Psoas muscle (tissue), 8 donors: ENCODE results near the gene GDF15. TPM values are rescaled to one million over a fixed set of nuclear protein-coding genes. Genes with fewer than 3 reads are reported as not detected.

Experiments
- ATAC-seq, 4 donors: fragments of 200-7000 bp; cut with Tn5 transposase; one replicate each; pipeline ENCODE4 v1.9.1; 2020; ENCODE audit warnings: moderate library complexity in 3 of 4, mild to moderate bottlenecking in 2 of 4
- DNase-seq, 2 donors: peaks; one replicate each; pipeline ENCODE4 v3.0.0-alpha.2; 2020
- H3K27ac ChIP-seq: fragments of 200-600 bp; one replicate; pipeline ENCODE4 v1.8.0; 2022
- H3K27me3 ChIP-seq, 3 donors: fragments of 200-600 bp in 1 of 3; one replicate each; pipeline versions ENCODE4 v1.6.1 to v1.8.0; 2013 to 2022; ENCODE audit warnings: low read length in 2 of 3, mild to moderate bottlenecking in 2 of 3, moderate library complexity in 1 of 3; ENCODE audit not compliant: insufficient read depth in 3 of 3
- H3K36me3 ChIP-seq, 2 donors: fragments of 200-600 bp in 1 of 2; one replicate each; pipeline versions ENCODE4 v1.6.1 to v1.8.0; 2013 to 2022; ENCODE audit warnings: low read depth in 1 of 2, mild to moderate bottlenecking in 1 of 2, moderate library complexity in 1 of 2; ENCODE audit not compliant: insufficient read depth in 1 of 2
- H3K4me1 ChIP-seq: fragments of 200-600 bp; one replicate; pipeline ENCODE4 v1.8.0; 2022
- H3K4me3 ChIP-seq: fragments of 200-600 bp; one replicate; pipeline ENCODE4 v1.8.0; 2022; ENCODE audit warnings: mild to moderate bottlenecking
- H3K9me3 ChIP-seq: fragments of 200-600 bp; one replicate; pipeline ENCODE4 v1.8.0; 2022
- CTCF ChIP-seq: fragments of 200-600 bp; IDR thresholded peaks from one replicate; pipeline ENCODE4 v1.8.0; 2022; ENCODE audit warnings: antibody characterized with exemption
- WGBS, 3 donors: extraction: QIAGEN DNeasy Blood & Tissue Kit; methylation state at CpG; one replicate each; pipeline versions ENCODE4 v1.1.6 to v1.1.7; 2013; 5-methylcytosine and 5-hydroxymethylcytosine counted together
- intact Hi-C, 2 donors: fragments of 100-400 bp; cut with DNase I; formaldehyde crosslinking; loops; one replicate each; pipeline versions ENCODE4 v1.11.0 to v1.14.2; 2022
- polyA plus RNA-seq, 3 donors: library from polyadenylated mRNA; stranded (reverse); fragments of 200-250 nt; gene quantifications; one replicate each; pipeline ENCODE4 v1.2.3, GENCODE V29; 2013
- total RNA-seq, 4 donors: library from RNA; stranded (reverse); fragmentation: NEBNext Ultra II Directional in 2 of 4; extraction: Animal tissue kit (Norgen Biotek cat#: 25700) in 2 of 4; gene quantifications; one replicate each; pipeline versions ENCODE4 v1.2.1 to v1.2.4, GENCODE V29; 2021 to 2023
- donor health status: healthy with polysubstance abuse.
- donor health status: DM: no; HTN: no; CAD: no; lungs with moderate emphysema.
- donor health status: Bipolar disorder and iron deficiency.
- donor health status: healthy.
- donor health status: DM: yes; HTN: yes; CAD: no.
- donor health status: DM: no; HTN: no; CAD: no.
- donor health status: DM: no; HTN: no; CAD: no.
- donor health status: DM: yes; HTN: yes; CAD: no.

GDF15 gene
- total and polyA plus RNA-seq, 7 donors, result 0.27 to 37.1 (median 0.99) TPM

- peak in 1 of 4 donors; percentile 15 for ATAC-seq
- no peak for DNase-seq
- WGBS, 3 donors, result 50 to 62% (median 52%) methylated on average over 14 of the region's 14 CpGs
These were observed 749 bp downstream of the GDF15 start for GRCh38 chr19:18386543-18387271.

GRCh38 chr19:18388100-18388959 lies 2.4 kb downstream of the GDF15 start:
- intact Hi-C loops, result loop anchor here (2.0 kb wide), 1 partner anchor 22 kb away; no protein-coding TSS in a partner anchor
- Histone ChIP-seq H3K27ac (peak overlapping the region; percentile 50), H3K36me3 (no peaks in the 10 kb centered on the region), H3K4me3 (peak overlapping the region; percentile 59), H3K27me3 (peaks cover 0 to 6% (median 3%) of the 10 kb centered on the region in 3 donors), H3K4me1 (peaks cover 8% of the 10 kb centered on the region), H3K9me3 (no peaks in the 10 kb centered on the region)
- peak; percentile 91 to 94 (median 92) for ATAC-seq
- WGBS, 3 donors, result 7 to 9% (median 9%) methylated on average over 75 to 86 of the region's 86 CpGs
- peak; percentile 84 to 92 for DNase-seq
- TF ChIP-seq CTCF, result peak; percentile 100

More at GRCh38 chr19:18386543-18387271, 749 bp downstream of the GDF15 start:
- intact Hi-C loops, result no loop called here
- Histone ChIP-seq H3K36me3 (no peaks in the 10 kb centered on the region), H3K4me3 (peak overlapping the region; percentile 59), H3K27ac (no peak overlapping the region), H3K4me1 (peaks cover 8% of the 10 kb centered on the region), H3K9me3 (no peaks in the 10 kb centered on the region), H3K27me3 (peaks cover 0 to 6% (median 3%) of the 10 kb centered on the region in 3 donors)
- TF ChIP-seq CTCF, result no peak

- DNase-seq, result no peak
- Histone ChIP-seq H3K27ac (peak overlapping the region; percentile 50), H3K36me3 (no peaks in the 10 kb centered on the region), H3K4me1 (peaks cover 8% of the 10 kb centered on the region), H3K4me3 (peak overlapping the region; percentile 59), H3K27me3 (peaks cover 0 to 6% (median 3%) of the 10 kb centered on the region in 3 donors), H3K9me3 (no peaks in the 10 kb centered on the region)
- TF ChIP-seq CTCF, result no peak
- ATAC-seq, result no peak
- intact Hi-C loops, result loop anchor here (2.0 kb wide), 1 partner anchor 22 kb away; no protein-coding TSS in a partner anchor
- WGBS, 3 donors, result 79 to 86% (median 84%) methylated on average over 13 of the region's 13 CpGs
These were observed 3.2 kb downstream of the GDF15 start for GRCh38 chr19:18388960-18389725.

DNA sequence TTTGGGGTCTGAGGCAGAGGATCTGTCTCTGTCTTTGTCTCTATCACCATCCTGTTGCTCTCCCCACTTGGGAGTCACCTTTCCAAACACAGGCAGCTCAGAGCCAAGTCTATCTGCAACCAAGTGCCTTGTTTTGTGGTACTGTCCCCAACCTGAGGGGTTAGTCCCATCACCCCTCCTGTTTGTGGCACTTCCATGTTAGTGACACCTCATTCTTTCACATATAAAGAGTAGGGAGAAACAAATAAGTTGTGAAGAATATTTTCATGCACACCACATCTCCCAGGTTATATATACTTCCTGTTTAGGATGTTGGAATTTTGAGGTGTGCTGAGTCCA lies 3.7 kb downstream of the GDF15 start:
- no peaks in the 10 kb centered on the region for H3K36me3 ChIP-seq
- no peak overlapping the region for H3K4me3 ChIP-seq
- intact Hi-C loops, result loop anchor here (2.0 kb wide), 1 partner anchor 21 kb away; no protein-coding TSS in a partner anchor
- no peak overlapping the region for H3K27ac ChIP-seq
- H3K4me1 ChIP-seq, result peaks cover 8% of the 10 kb centered on the region
- DNase-seq (no peak), ATAC-seq (no peak)
- no peaks in the 10 kb centered on the region for H3K9me3 ChIP-seq
- H3K27me3 ChIP-seq, result peaks cover 0 to 3% (median 3%) of the 10 kb centered on the region in 3 donors
- TF ChIP-seq CTCF, result no peak
